Lung (tissue), 12 donors: ENCODE data around the gene POLR1E. TPM values are rescaled to one million over a fixed set of nuclear protein-coding genes. Genes with fewer than 3 reads are reported as not detected.

Experiments
- ATAC-seq: fragments of 200-7000 bp; cut with Tn5 transposase; one replicate; pipeline ENCODE4 v1.9.1; 2020; ENCODE audit warnings: moderate number of reproducible peaks; ENCODE audit not compliant: insufficient read depth, low FRiP score
- DNase-seq, 3 donors: peaks; one replicate each; pipeline ENCODE4 v3.0.0-alpha.2; 2013 to 2017
- H3K27ac ChIP-seq, 2 donors: one replicate each; pipeline ENCODE4 v1.5.1; 2013; ENCODE audit warnings: mild to moderate bottlenecking in 2 of 2, moderate library complexity in 2 of 2, control low read depth in 1 of 2, inconsistent platforms in 1 of 2, low read depth in 1 of 2, low read length in 1 of 2
- H3K27me3 ChIP-seq, 3 donors: one replicate each; pipeline ENCODE4 v1.5.1; 2013; ENCODE audit warnings: low read length in 2 of 3; ENCODE audit not compliant: control insufficient read depth in 3 of 3, insufficient read depth in 3 of 3
- H3K36me3 ChIP-seq, 4 donors: one replicate each; pipeline ENCODE4 v1.5.1; 2013; ENCODE audit warnings: low read length in 4 of 4, mild to moderate bottlenecking in 1 of 4, moderate library complexity in 1 of 4; ENCODE audit not compliant: control insufficient read depth in 4 of 4, insufficient read depth in 4 of 4
- H3K4me1 ChIP-seq, 5 donors: one replicate each; pipeline ENCODE4 v1.5.1; 2013; ENCODE audit warnings: low read length in 5 of 5, mild to moderate bottlenecking in 2 of 5, moderate library complexity in 1 of 5; ENCODE audit not compliant: control insufficient read depth in 5 of 5, insufficient read depth in 5 of 5
- H3K4me3 ChIP-seq: one replicate; pipeline ENCODE4 v1.5.1; 2013; ENCODE audit warnings: mild to moderate bottlenecking, control low read depth, moderate library complexity
- H3K9ac ChIP-seq, 2 donors: one replicate each; pipeline ENCODE4 v1.5.1; 2013; ENCODE audit warnings: low read length in 2 of 2, control low read depth in 1 of 2; ENCODE audit not compliant: insufficient read depth in 1 of 2
- H3K9me3 ChIP-seq, 4 donors: one replicate each; pipeline ENCODE4 v1.5.1; 2013; ENCODE audit warnings: low read length in 3 of 4, mild to moderate bottlenecking in 1 of 4, moderate library complexity in 1 of 4; ENCODE audit not compliant: control insufficient read depth in 4 of 4, insufficient read depth in 3 of 4
- WGBS, 2 donors: extraction: QIAGEN DNeasy Blood & Tissue Kit; methylation state at CpG; one replicate each; pipeline ENCODE4 v1.1.7; 2013; 5-methylcytosine and 5-hydroxymethylcytosine counted together
- polyA plus RNA-seq, 2 donors: library from polyadenylated mRNA; stranded (reverse); fragments of 200-250 nt; gene quantifications; one replicate each; pipeline ENCODE4 v1.2.1, GENCODE V29; 2013
- total RNA-seq, 2 donors: library from RNA; depleted of rRNA in 1 of 2; stranded (reverse); fragments of >200 nt in 1 of 2; gene quantifications; one replicate each; pipeline ENCODE4 v1.2.1, GENCODE V29; 2014 to 2021
- TF ChIP-seq, protein P1 (sequence below): IDR thresholded peaks from 2 replicates; pipeline ENCODE4 v1.5.1; 2012; ENCODE audit warnings: mild to moderate bottlenecking; ENCODE audit errors: control extremely low read depth, extremely low read depth
- donor health status: control.
- donor health status: control.
- donor health status: Bipolar disorder and iron deficiency.
- donor health status: healthy.
- donor health status: DM: yes; HTN: yes; CAD: no.

POLR1E gene
- total and polyA plus RNA-seq, 4 donors = 14.1 to 19.9 (median 18.1) TPM

DNA sequence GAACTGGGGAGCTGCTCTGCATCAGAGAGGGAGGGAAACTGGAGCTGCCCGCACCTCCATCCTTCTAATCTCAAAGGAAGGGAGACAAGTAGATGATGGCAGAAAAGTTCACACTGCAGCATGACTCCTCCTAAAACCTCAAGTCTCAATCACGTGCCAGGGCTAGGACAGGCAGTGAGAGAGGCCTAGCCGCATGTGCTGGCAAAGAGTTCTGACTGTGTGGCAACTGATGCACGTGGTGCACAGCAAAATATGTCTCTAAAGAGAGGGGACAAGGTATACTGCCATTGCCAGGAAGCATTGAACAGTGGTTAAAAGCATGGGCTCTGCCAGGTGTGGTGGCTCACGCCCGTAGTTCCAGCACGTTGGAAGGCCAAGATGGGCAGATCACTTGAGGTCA is 52.4 kb downstream of the POLR1E start:
- TF ChIP-seq, protein P1, sequence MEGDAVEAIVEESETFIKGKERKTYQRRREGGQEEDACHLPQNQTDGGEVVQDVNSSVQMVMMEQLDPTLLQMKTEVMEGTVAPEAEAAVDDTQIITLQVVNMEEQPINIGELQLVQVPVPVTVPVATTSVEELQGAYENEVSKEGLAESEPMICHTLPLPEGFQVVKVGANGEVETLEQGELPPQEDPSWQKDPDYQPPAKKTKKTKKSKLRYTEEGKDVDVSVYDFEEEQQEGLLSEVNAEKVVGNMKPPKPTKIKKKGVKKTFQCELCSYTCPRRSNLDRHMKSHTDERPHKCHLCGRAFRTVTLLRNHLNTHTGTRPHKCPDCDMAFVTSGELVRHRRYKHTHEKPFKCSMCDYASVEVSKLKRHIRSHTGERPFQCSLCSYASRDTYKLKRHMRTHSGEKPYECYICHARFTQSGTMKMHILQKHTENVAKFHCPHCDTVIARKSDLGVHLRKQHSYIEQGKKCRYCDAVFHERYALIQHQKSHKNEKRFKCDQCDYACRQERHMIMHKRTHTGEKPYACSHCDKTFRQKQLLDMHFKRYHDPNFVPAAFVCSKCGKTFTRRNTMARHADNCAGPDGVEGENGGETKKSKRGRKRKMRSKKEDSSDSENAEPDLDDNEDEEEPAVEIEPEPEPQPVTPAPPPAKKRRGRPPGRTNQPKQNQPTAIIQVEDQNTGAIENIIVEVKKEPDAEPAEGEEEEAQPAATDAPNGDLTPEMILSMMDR = no peak
- Histone ChIP-seq H3K27ac (no peak overlapping the region), H3K9me3 (no peaks in the 10 kb centered on the region), H3K4me3 (no peak overlapping the region), H3K9ac (no peak overlapping the region), H3K27me3 (no peaks in the 10 kb centered on the region), H3K4me1 (peaks cover 0 to 3% (median 0%) of the 10 kb centered on the region in 5 donors), H3K36me3 (peaks cover 0 to 20% (median 16%) of the 10 kb centered on the region in 4 donors)
- ATAC-seq (no peak), DNase-seq (no peak)
- WGBS, 2 donors = 84 to 97% methylated on average over 7 of the region's 7 CpGs

- H3K27ac ChIP-seq = no peak overlapping the region
- peaks cover 0 to 20% (median 16%) of the 10 kb centered on the region in 4 donors for H3K36me3 ChIP-seq
- no peaks in the 10 kb centered on the region for H3K9me3 ChIP-seq
Observed at GRCh38 chr9:37539634-37540033, 53.9 kb downstream of the POLR1E start.

DNA sequence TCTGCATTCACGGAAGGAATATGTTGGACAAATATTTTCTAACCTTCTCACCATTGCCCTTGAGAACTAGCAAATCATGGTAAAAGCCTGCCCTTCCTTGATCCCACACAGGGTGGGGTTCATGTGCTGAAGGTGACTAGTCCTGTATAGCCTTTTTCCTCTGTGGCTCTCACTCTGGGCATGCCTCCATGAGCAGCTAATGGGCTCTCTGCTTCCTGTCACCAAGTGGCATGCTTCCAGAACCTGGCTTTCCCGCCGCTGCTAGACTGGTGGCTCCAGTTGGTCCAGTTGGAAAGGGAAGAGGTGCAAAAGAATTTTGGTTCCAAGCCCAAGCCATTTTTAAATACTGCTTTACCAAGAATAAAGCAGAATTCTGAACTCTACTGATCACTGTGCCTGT is 54.9 kb downstream of the POLR1E start:
- DNase-seq = peak in 1 of 3 donors; percentile 27
- Histone ChIP-seq H3K9ac (no peak overlapping the region), H3K27ac (no peak overlapping the region), H3K4me3 (no peak overlapping the region), H3K9me3 (no peaks in the 10 kb centered on the region), H3K27me3 (no peaks in the 10 kb centered on the region), H3K4me1 (peaks cover 0 to 3% (median 0%) of the 10 kb centered on the region in 5 donors), H3K36me3 (peaks cover 0 to 20% (median 15%) of the 10 kb centered on the region in 4 donors)
- 59 to 81% methylated on average over 3 of the region's 3 CpGs for WGBS, 2 donors
- TF ChIP-seq, protein P1 = no peak
- ATAC-seq = no peak

More at GRCh38 chr9:37539634-37540033, 53.9 kb downstream of the POLR1E start:
- no peak for ATAC-seq
- no peak for DNase-seq
- TF ChIP-seq, protein P1 = no peak
- Histone ChIP-seq H3K27me3 (no peaks in the 10 kb centered on the region), H3K4me1 (peaks cover 0 to 3% (median 0%) of the 10 kb centered on the region in 5 donors), H3K4me3 (no peak overlapping the region), H3K9ac (no peak overlapping the region)

DNA sequence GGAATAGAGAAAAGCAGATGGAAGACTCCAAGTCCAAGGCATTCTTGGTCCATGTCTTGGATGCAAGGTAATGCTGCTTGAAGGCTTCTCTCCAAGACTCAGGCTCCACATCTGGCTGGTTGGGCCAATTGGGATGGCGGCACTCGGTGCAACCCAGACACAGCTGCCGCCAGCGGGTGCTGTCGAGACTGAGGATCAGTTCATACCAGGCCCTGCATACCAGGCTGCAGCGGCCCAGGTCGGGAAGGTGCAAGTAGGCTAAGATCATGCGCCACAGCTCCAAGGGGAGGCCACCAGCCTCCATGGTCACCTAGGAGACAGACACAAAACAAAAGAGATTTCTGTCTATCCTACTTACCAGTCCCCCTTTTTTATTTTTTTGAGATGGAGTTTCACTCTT is 55.7 kb downstream of the POLR1E start:
- ATAC-seq = no peak
- H3K27ac ChIP-seq = no peak overlapping the region
- no peaks in the 10 kb centered on the region for H3K9me3 ChIP-seq
- peaks cover 0 to 17% (median 13%) of the 10 kb centered on the region in 4 donors for H3K36me3 ChIP-seq
- DNase-seq = no peak
- no peaks in the 10 kb centered on the region for H3K27me3 ChIP-seq
- WGBS, 2 donors = 97 to 98% methylated on average over 8 of the region's 8 CpGs
- peaks cover 0 to 3% (median 0%) of the 10 kb centered on the region in 5 donors for H3K4me1 ChIP-seq
- TF ChIP-seq, protein P1 = no peak
- no peak overlapping the region for H3K9ac ChIP-seq
- no peak overlapping the region for H3K4me3 ChIP-seq
